AG20443 (cell line): ENCODE data around the gene SRGAP2B.
"Not testable (repeated sequence)": the region's sequence is repeated elsewhere in the genome, so short reads cannot be mapped to it uniquely, and the experiment has no call there.

ENCODE experiments used
- DNase-seq: peaks from one replicate; pipeline ENCODE4 v3.0.0; 2012; ENCODE audit warnings: low spot score, mixed read lengths

The SRGAP2B gene

GRCh38 chr1:144894454-144895201 lies 200.5 kb downstream of the SRGAP2B start:
- not testable (repeated sequence) for DNase-seq

DNA sequence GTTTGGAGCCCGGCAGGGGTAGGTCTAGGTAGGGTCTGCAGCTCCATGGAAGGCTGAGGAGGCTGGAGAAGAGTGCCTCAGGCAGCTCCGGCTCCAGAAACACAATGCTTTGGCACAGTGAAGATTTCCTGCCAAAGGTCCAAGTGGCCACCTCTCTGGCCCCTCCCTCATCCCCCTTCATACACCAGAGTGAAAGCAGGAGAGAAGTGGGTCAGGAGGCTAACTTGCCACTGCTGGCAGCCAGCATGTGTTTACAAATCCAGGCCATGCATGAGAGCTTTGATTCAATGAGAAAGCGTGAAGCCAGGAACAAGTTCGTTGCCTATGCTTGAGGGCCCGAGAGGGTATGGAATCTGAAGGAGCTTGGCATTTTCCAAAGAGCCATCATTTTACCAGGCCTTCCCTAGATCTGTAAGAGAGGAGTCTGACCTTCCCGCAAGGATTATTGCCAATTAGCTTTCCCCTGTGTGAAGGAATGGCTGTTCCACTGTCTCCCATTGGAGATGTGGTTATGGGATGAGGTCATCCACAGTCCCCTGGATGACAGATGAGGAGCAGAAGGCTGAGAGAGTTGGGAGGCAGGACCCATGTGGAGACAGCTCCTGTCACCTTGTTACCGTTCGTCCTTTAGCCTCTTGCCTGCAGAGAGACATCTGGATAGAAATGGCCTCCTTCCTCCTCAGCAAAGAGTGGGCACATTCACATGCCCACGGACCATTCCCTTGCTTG lies 201.3 kb downstream of the SRGAP2B start:
- DNase-seq: not testable (repeated sequence)

- not testable (repeated sequence) for DNase-seq
These were observed 202.1 kb downstream of the SRGAP2B start for GRCh38 chr1:144893062-144893461.

GRCh38 chr1:144889450-144890115 lies 205.5 kb downstream of the SRGAP2B start:
- not testable (repeated sequence) for DNase-seq

GRCh38 chr1:144883022-144883421 lies 212.1 kb downstream of the SRGAP2B start:
- not testable (repeated sequence) for DNase-seq

DNA sequence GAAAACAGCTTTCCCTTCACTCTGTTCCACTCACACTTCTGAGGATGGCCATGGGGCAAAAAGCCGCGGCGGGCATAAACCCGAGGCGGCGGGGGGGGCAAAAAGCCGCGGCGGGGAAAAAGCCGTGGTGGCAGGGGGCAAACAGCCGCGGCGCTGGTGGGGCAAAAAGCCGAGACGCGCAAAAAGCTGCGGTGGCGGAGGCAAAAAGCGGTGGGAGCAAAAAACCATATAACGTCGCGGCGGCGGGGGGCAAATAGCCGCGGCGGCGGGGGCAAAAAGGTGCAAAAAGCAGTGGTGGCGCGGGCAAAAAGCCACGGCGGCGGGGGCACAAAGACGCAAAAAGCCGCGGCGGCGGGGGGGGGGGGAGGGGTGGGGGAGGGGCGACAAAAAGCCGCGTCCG lies 212.8 kb downstream of the SRGAP2B start:
- not testable (repeated sequence) for DNase-seq

- not testable (repeated sequence) for DNase-seq
These were observed 236.5 kb downstream of the SRGAP2B start for GRCh38 chr1:144858607-144859006.
